Fibroblast of villous mesenchyme (primary cell): Measurements from ENCODE around the gene APMAP. TPM values are rescaled to one million over a fixed set of nuclear protein-coding genes. Genes with fewer than 3 reads are reported as not detected.
"Not testable (repeated sequence)": the region's sequence is repeated elsewhere in the genome, so short reads cannot be mapped to it uniquely, and the experiment has no call there.

Experiments
- DNase-seq: peaks from one replicate; pipeline ENCODE4 v3.0.0-alpha.2; 2010; ENCODE audit warnings: low read depth
- H3K4me3 ChIP-seq: 2 replicates; pipeline ENCODE4 v1.5.1; 2011; ENCODE audit warnings: low read depth, mild to moderate bottlenecking, low read length
- total RNA-seq: library from RNA; depleted of rRNA; stranded (reverse); fragments of >200 nt; gene quantifications from 2 replicates; pipeline ENCODE4 v1.2.3, GENCODE V29; 2012
- TF ChIP-seq, protein P1 (sequence below): IDR thresholded peaks from 2 replicates; pipeline ENCODE4 v1.5.1; 2012; ENCODE audit warnings: low read depth, mild to moderate bottlenecking, low read length; ENCODE audit not compliant: insufficient read depth

The APMAP gene
- total RNA-seq, 1 donor, result 81.2 TPM

DNA sequence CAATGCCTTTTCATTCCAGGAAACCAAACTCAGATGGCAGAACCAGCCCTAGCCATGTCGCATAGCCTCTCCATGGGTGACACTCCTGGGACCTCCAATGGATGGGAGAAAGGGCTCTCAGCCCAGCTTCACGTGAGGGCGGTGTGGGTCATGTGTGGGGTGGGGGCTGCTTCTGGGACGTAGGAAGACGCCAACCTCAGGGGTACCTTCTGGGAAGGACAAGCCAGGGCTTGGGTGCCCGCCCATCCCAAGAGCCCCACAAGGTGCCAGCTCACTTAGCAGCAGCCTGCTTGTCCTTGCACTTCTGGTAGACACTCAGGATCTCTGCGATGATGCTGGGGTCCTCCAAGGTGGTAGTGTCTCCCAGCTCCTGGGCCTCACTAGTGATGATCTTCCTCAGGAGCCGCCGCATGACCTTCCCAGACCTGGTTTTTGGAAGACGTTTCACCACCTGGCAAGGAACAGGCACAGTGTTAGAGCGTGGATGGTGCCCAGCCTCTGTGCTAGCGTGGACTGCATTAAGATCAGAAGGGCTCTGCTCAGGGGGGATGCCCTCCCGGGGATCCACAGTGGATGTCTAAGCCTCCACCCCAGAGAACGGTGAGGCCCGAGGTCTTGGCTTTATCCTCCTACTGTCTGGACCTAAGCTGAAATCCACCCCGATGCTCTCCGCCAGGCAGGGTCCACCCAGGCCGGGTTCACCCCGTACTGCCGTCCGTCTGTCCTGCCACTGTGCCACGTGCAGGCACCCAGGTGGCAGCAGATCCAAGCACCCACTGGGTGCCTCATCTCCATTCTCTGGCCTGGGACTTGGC is 15.1 kb upstream of the APMAP start:
- no peak for DNase-seq
- TF ChIP-seq, protein P1, sequence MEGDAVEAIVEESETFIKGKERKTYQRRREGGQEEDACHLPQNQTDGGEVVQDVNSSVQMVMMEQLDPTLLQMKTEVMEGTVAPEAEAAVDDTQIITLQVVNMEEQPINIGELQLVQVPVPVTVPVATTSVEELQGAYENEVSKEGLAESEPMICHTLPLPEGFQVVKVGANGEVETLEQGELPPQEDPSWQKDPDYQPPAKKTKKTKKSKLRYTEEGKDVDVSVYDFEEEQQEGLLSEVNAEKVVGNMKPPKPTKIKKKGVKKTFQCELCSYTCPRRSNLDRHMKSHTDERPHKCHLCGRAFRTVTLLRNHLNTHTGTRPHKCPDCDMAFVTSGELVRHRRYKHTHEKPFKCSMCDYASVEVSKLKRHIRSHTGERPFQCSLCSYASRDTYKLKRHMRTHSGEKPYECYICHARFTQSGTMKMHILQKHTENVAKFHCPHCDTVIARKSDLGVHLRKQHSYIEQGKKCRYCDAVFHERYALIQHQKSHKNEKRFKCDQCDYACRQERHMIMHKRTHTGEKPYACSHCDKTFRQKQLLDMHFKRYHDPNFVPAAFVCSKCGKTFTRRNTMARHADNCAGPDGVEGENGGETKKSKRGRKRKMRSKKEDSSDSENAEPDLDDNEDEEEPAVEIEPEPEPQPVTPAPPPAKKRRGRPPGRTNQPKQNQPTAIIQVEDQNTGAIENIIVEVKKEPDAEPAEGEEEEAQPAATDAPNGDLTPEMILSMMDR, result no peak
- H3K4me3 ChIP-seq, result no peak overlapping the region

DNA sequence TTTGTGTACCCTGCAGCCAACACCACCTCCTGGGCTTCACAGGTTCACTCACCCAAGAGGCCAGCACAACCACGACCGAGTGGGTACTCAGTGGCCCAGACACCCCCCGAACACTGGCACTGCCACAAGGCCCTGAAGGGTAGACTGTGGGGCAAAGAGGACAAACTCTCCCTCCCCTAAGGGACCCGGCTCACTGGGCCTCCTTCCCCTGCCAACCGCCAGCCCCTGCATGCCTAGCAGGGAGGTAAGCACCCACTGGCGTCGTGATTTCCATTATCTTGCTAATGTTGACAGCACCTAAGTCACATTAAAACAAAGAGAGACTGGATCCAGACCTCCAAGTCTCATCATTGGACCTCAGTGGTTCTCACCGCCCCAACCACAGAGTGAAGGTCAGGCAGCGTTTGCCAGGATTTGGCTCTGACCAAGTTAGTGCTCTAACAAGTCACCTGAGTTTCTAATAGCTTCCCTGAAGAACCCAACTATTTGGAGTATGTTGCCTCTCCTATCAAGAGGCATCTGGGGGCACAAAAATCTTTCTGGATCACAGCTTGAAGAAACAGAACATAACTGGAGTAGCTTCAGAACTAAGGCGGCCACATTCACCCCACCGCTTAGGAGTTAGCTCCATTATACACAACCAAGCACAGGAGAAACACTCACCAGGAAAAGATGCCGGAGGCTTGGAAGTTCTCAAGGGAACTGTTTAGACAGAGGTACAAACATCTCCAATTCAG is 14.0 kb upstream of the APMAP start:
- no peak overlapping the region for H3K4me3 ChIP-seq
- no peak for DNase-seq
- TF ChIP-seq, protein P1, result no peak

DNA sequence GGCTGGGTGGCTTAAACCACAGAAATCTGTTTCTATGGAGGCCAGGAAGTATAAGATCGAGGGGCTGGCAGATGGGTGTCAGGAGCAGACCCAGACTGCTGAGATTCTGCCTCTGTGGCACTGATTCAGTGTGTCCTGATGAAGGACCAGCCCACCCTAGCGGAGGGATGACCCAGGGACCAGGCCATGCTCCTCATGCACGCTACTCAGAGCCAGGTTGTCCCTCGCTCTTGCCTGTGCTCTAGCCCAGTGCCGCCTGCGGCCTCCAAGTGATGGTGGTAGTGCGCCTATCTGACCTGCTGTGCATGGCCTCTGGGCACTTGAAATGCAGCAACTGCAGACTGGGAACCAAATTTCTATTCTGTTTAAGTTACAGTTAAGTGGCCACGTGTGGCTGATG is 13.1 kb upstream of the APMAP start:
- TF ChIP-seq, protein P1, result no peak
- no peak overlapping the region for H3K4me3 ChIP-seq
- no peak for DNase-seq

DNA sequence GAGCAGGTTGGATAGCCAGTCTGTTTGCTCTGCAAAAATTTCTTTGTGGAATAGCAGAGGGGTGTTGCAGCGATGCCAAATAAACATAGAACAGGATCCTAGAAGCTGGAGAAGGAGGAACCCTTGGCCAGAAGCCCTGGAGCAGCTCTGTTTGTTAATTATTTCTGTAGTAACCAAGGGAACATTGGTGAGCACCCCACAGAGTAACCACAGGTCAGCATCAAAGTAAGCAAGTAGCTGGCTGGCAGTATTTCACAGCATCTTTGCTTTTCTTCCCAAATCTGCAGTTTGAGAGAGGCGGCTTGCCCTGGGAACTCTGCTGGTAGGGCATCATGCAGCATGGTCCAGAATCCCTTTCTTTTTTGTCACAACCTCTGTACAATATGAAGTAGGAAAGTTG is 12.7 kb upstream of the APMAP start:
- no peak overlapping the region for H3K4me3 ChIP-seq
- DNase-seq, result no peak
- TF ChIP-seq, protein P1, result no peak

DNA sequence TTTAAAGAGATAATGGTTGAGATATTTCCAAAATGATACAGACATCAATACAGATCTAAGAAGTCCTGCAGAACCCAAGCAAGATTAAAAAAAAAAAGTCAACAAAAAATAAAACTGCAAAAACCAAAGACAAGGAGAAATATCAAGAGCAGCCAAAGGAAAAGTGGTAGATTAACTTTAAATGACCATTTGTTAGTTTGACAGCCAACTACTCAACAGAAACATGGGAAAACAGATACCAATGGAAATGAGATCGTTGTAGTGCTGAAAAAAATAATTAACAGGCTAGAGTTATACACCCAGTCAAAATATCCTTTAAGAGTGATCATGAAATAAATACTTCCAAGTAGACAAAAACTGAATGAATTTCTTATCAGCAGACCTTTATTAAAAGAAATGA is 10.5 kb upstream of the APMAP start:
- no peak for DNase-seq
- TF ChIP-seq, protein P1, result no peak
- no peak overlapping the region for H3K4me3 ChIP-seq

DNA sequence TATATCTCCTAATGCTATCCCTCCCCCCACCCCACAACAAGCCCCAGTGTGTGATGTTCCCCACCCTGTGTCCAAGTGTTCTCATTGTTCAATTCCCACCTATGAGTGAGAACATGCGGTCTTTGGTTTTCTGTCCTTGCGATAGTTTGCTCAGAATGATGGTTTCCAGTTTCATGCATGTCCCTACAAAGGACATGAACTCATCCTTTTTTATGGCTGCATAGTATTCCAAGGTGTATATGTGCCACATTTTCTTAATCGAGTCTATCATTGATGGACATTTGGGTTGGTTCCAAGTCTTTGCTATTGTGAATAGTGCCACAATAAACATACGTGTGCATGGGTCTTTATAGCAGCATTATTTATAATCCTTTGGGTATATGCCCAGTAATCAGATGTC is 8.8 kb upstream of the APMAP start:
- H3K4me3 ChIP-seq, DNase-seq: not testable (repeated sequence)

DNA sequence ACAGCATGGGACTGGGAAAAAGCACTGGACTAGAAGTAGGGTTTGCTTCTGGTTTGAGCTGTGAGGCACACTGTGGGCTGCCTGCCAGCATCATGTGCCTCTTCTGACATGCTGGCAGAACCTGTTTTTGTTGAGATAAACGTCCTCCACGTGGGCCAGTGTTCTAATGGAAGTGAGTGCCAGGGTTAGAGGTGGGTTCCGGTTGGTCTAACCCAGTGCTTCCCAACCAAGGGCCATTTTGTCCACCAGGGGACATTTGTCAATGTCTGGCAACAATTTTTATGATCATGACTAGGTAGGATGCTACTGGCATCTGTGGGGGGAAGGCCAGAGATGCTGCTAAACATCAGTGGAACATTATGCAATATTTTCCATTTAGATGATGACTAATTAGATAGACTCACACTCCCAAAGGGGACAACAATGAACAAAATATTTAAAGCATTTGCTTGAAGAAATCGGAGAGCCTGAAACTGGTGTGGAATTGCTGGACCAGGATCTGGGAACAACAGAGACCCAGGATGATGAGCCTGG is 7.8 kb upstream of the APMAP start:
- DNase-seq, result peak; percentile 74
- H3K4me3 ChIP-seq, result no peak overlapping the region
- TF ChIP-seq, protein P1, result no peak
